UCSD-AML1 (cell line): ENCODE results near the gene BAZ2A.
"Not testable (repeated sequence)": the region's sequence is repeated elsewhere in the genome, so short reads cannot be mapped to it uniquely, and the experiment has no call there.

Experiments
- DNase-seq: peaks from one replicate; lab custom pipeline; 2025; ENCODE audit not compliant: unreplicated experiment; lab: John Stamatoyannopoulos, UW

The BAZ2A gene

GRCh38 chr12:56630180-56630632, at the start of gene BAZ2A:
BAZ2A (minus strand) TSS chr12:56630326; CDS start chr12:56617530, 12,796 bp downstream.
- peak; percentile 88 for DNase-seq

GRCh38 chr12:56678852-56679251, 48.7 kb upstream of the BAZ2A start:
- DNase-seq = no peak

GRCh38 chr12:56677680-56678079, 47.6 kb upstream of the BAZ2A start:
- DNase-seq = no peak

GRCh38 chr12:56676851-56677580, 46.9 kb upstream of the BAZ2A start:
- DNase-seq = no peak

- no peak for DNase-seq
Measured at GRCh38 chr12:56671608-56672007, 41.5 kb upstream of the BAZ2A start.

- DNase-seq = no peak
Measured at GRCh38 chr12:56670836-56671235, 40.7 kb upstream of the BAZ2A start.

- no peak for DNase-seq
Measured at GRCh38 chr12:56668197-56668457, 38.0 kb upstream of the BAZ2A start.

- no peak for DNase-seq
Measured at GRCh38 chr12:56661979-56662638, 32.0 kb upstream of the BAZ2A start.

- DNase-seq = no peak
Measured at GRCh38 chr12:56661560-56661959, 31.4 kb upstream of the BAZ2A start.

- DNase-seq = no peak
Measured at GRCh38 chr12:56658921-56659320, 28.8 kb upstream of the BAZ2A start.

GRCh38 chr12:56657416-56658379, 27.6 kb upstream of the BAZ2A start:
- DNase-seq = no peak

GRCh38 chr12:56653781-56654180, 23.7 kb upstream of the BAZ2A start:
- not testable (repeated sequence) for DNase-seq

- not testable (repeated sequence) for DNase-seq
Measured at GRCh38 chr12:56648023-56648422, 17.9 kb upstream of the BAZ2A start.

- DNase-seq = peak; percentile 90
Measured at GRCh38 chr12:56645717-56646446, 15.8 kb upstream of the BAZ2A start, which contains the start of gene ATP5F1B. ATP5F1B (minus strand) TSS chr12:56645984; CDS start chr12:56645963, 21 bp downstream.

- DNase-seq = peak; percentile 38
Measured at GRCh38 chr12:56645201-56645716, 15.1 kb upstream of the BAZ2A start.

GRCh38 chr12:56644654-56645053, 14.5 kb upstream of the BAZ2A start:
- no peak for DNase-seq

GRCh38 chr12:56641219-56641618, 11.1 kb upstream of the BAZ2A start:
- DNase-seq = no peak

GRCh38 chr12:56637621-56638020, 7.5 kb upstream of the BAZ2A start:
- DNase-seq = no peak

- peak; percentile 98 for DNase-seq
Measured at GRCh38 chr12:56636675-56637540, 6.8 kb upstream of the BAZ2A start.
